Activated T-helper 17 cell treated with anti-CD3 and anti-CD28 coated beads, Interleukin-2, amount 50 U/mL, for 72 hours (primary cell): ENCODE results near the gene NR2C1. TPM values are rescaled to one million over a fixed set of nuclear protein-coding genes. Genes with fewer than 3 reads are reported as not detected.
"Not testable (repeated sequence)": the region's sequence is repeated elsewhere in the genome, so short reads cannot be mapped to it uniquely, and the experiment has no call there.

ENCODE experiments used
- ATAC-seq: fragments of 150-1000 bp; cut with Tn5 transposase; replicated peaks from 2 replicates; pipeline ENCODE4 v1.10.0; 2021; ENCODE audit warnings: mild to moderate bottlenecking, moderate library complexity
- H3K27ac Mint-ChIP-seq: one replicate; pipeline ENCODE4 v1.8.0; 2022; ENCODE audit warnings: mixed read lengths
- H3K27me3 Mint-ChIP-seq: one replicate; pipeline ENCODE4 v1.8.0; 2022; ENCODE audit warnings: mixed read lengths
- H3K36me3 Mint-ChIP-seq: one replicate; pipeline ENCODE4 v1.8.0; 2022; ENCODE audit warnings: low read depth, mild to moderate bottlenecking, mixed read lengths
- H3K4me1 Mint-ChIP-seq: one replicate; pipeline ENCODE4 v1.8.0; 2022; ENCODE audit warnings: mixed read lengths
- H3K4me3 Mint-ChIP-seq: one replicate; pipeline ENCODE4 v1.8.0; 2022; ENCODE audit warnings: mild to moderate bottlenecking, mixed read lengths
- H3K9me3 Mint-ChIP-seq: one replicate; pipeline ENCODE4 v1.8.0; 2022; ENCODE audit warnings: mixed read lengths
- total RNA-seq, 2 donors: library from RNA; stranded (reverse); gene quantifications; one replicate each; pipeline ENCODE4 v1.2.3, GENCODE V29; 2022

NR2C1 gene
- total RNA-seq, 2 donors from 2014 or later, result 17.0 to 28.5 TPM

GRCh38 chr12:95100264-95101190 is 27.1 kb upstream of the NR2C1 start:
- Mint-ChIP-seq H3K4me3 (no peak overlapping the region), H3K9me3 (no peaks in the 10 kb centered on the region)

GRCh38 chr12:95099270-95099790 is 25.9 kb upstream of the NR2C1 start:
- no peaks in the 10 kb centered on the region for H3K36me3 Mint-ChIP-seq
- H3K4me1 Mint-ChIP-seq, result peaks cover 7% of the 10 kb centered on the region
- H3K9me3 Mint-ChIP-seq, result no peaks in the 10 kb centered on the region
- no peak for ATAC-seq
- H3K4me3 Mint-ChIP-seq, result no peak overlapping the region
- no peaks in the 10 kb centered on the region for H3K27me3 Mint-ChIP-seq
- H3K27ac Mint-ChIP-seq, result no peak overlapping the region

More at GRCh38 chr12:95100264-95101190, 27.1 kb upstream of the NR2C1 start:
- H3K36me3 Mint-ChIP-seq, result no peaks in the 10 kb centered on the region
- no peak overlapping the region for H3K27ac Mint-ChIP-seq
- no peak for ATAC-seq
- peaks cover 7% of the 10 kb centered on the region for H3K4me1 Mint-ChIP-seq
- no peaks in the 10 kb centered on the region for H3K27me3 Mint-ChIP-seq

- no peak for ATAC-seq
- no peaks in the 10 kb centered on the region for H3K9me3 Mint-ChIP-seq
- no peaks in the 10 kb centered on the region for H3K36me3 Mint-ChIP-seq
- no peaks in the 10 kb centered on the region for H3K27me3 Mint-ChIP-seq
- H3K4me3 Mint-ChIP-seq, result no peak overlapping the region
- H3K27ac Mint-ChIP-seq, result no peak overlapping the region
- no peaks in the 10 kb centered on the region for H3K4me1 Mint-ChIP-seq
Observed at GRCh38 chr12:95096852-95097251, 23.4 kb upstream of the NR2C1 start.

- Mint-ChIP-seq H3K4me1 (no peaks in the 10 kb centered on the region), H3K4me3 (no peak overlapping the region), H3K27me3 (no peaks in the 10 kb centered on the region), H3K36me3 (no peaks in the 10 kb centered on the region), H3K9me3 (no peaks in the 10 kb centered on the region), H3K27ac (no peak overlapping the region)
- ATAC-seq, result no peak
Observed at GRCh38 chr12:95096378-95096777, 23.0 kb upstream of the NR2C1 start.

- not testable (repeated sequence) for H3K27me3 Mint-ChIP-seq, H3K4me3 Mint-ChIP-seq
Observed at GRCh38 chr12:95095866-95096265, 22.4 kb upstream of the NR2C1 start.

GRCh38 chr12:95089462-95089861 is 16.0 kb upstream of the NR2C1 start:
- H3K36me3 Mint-ChIP-seq, result no peaks in the 10 kb centered on the region

More at GRCh38 chr12:95095866-95096265, 22.4 kb upstream of the NR2C1 start:
- ATAC-seq, H3K36me3 Mint-ChIP-seq, H3K4me1 Mint-ChIP-seq, H3K9me3 Mint-ChIP-seq, H3K27ac Mint-ChIP-seq: not testable (repeated sequence)

GRCh38 chr12:95088379-95088778 is 15.0 kb upstream of the NR2C1 start:
- no peaks in the 10 kb centered on the region for H3K36me3 Mint-ChIP-seq
- no peak overlapping the region for H3K4me3 Mint-ChIP-seq
- no peaks in the 10 kb centered on the region for H3K9me3 Mint-ChIP-seq
- H3K4me1 Mint-ChIP-seq, result no peaks in the 10 kb centered on the region
- no peak overlapping the region for H3K27ac Mint-ChIP-seq
- no peak for ATAC-seq
- peaks cover 13% of the 10 kb centered on the region for H3K27me3 Mint-ChIP-seq

More at GRCh38 chr12:95089462-95089861, 16.0 kb upstream of the NR2C1 start:
- Mint-ChIP-seq H3K9me3 (no peaks in the 10 kb centered on the region), H3K4me1 (no peaks in the 10 kb centered on the region), H3K27me3 (peaks cover 13% of the 10 kb centered on the region), H3K4me3 (no peak overlapping the region), H3K27ac (no peak overlapping the region)
- no peak for ATAC-seq

GRCh38 chr12:95085612-95086011 is 12.2 kb upstream of the NR2C1 start:
- Mint-ChIP-seq H3K4me3 (no peak overlapping the region), H3K27me3 (peaks cover 13% of the 10 kb centered on the region), H3K27ac (no peak overlapping the region), H3K4me1 (no peaks in the 10 kb centered on the region), H3K36me3 (no peaks in the 10 kb centered on the region), H3K9me3 (no peaks in the 10 kb centered on the region)
- peak; percentile 75 for ATAC-seq

GRCh38 chr12:95083938-95084337 is 10.5 kb upstream of the NR2C1 start:
- no peaks in the 10 kb centered on the region for H3K36me3 Mint-ChIP-seq
- H3K4me1 Mint-ChIP-seq, result no peaks in the 10 kb centered on the region
- peaks cover 2% of the 10 kb centered on the region for H3K27me3 Mint-ChIP-seq
- H3K4me3 Mint-ChIP-seq, result no peak overlapping the region
- no peak overlapping the region for H3K27ac Mint-ChIP-seq
- no peak for ATAC-seq
- H3K9me3 Mint-ChIP-seq, result no peaks in the 10 kb centered on the region

GRCh38 chr12:95083471-95083870 is 10.1 kb upstream of the NR2C1 start:
- no peaks in the 10 kb centered on the region for H3K4me1 Mint-ChIP-seq
- ATAC-seq, result no peak
- no peak overlapping the region for H3K4me3 Mint-ChIP-seq
- H3K27me3 Mint-ChIP-seq, result no peaks in the 10 kb centered on the region
- no peaks in the 10 kb centered on the region for H3K9me3 Mint-ChIP-seq
- no peaks in the 10 kb centered on the region for H3K36me3 Mint-ChIP-seq
- H3K27ac Mint-ChIP-seq, result no peak overlapping the region

- no peaks in the 10 kb centered on the region for H3K4me1 Mint-ChIP-seq
- ATAC-seq, result no peak
- no peak overlapping the region for H3K27ac Mint-ChIP-seq
- H3K4me3 Mint-ChIP-seq, result no peak overlapping the region
- no peaks in the 10 kb centered on the region for H3K27me3 Mint-ChIP-seq
- no peaks in the 10 kb centered on the region for H3K9me3 Mint-ChIP-seq
- no peaks in the 10 kb centered on the region for H3K36me3 Mint-ChIP-seq
Observed at GRCh38 chr12:95077341-95077740, 3.9 kb upstream of the NR2C1 start.

- H3K36me3 Mint-ChIP-seq, result no peaks in the 10 kb centered on the region
- H3K4me1 Mint-ChIP-seq, result no peaks in the 10 kb centered on the region
- H3K9me3 Mint-ChIP-seq, result no peaks in the 10 kb centered on the region
- no peak overlapping the region for H3K27ac Mint-ChIP-seq
- no peak for ATAC-seq
- H3K27me3 Mint-ChIP-seq, result no peaks in the 10 kb centered on the region
- no peak overlapping the region for H3K4me3 Mint-ChIP-seq
Observed at GRCh38 chr12:95074766-95075165, 1.3 kb upstream of the NR2C1 start.

GRCh38 chr12:95073698-95074520 is 491 bp upstream of the NR2C1 start:
- Mint-ChIP-seq H3K27me3 (no peaks in the 10 kb centered on the region), H3K36me3 (no peaks in the 10 kb centered on the region), H3K4me3 (peak overlapping the region; percentile 89), H3K4me1 (no peaks in the 10 kb centered on the region), H3K27ac (peak overlapping the region; percentile 85), H3K9me3 (no peaks in the 10 kb centered on the region)
- ATAC-seq, result peak; percentile 15

- H3K27ac Mint-ChIP-seq, result no peak overlapping the region
- no peaks in the 10 kb centered on the region for H3K9me3 Mint-ChIP-seq
- H3K4me1 Mint-ChIP-seq, result peaks cover 4% of the 10 kb centered on the region
- ATAC-seq, result no peak
- H3K36me3 Mint-ChIP-seq, result peaks cover 24% of the 10 kb centered on the region
- no peaks in the 10 kb centered on the region for H3K27me3 Mint-ChIP-seq
- no peak overlapping the region for H3K4me3 Mint-ChIP-seq
Observed at GRCh38 chr12:95070378-95070777, 3.0 kb downstream of the NR2C1 start.
